ENCODE data around the gene ZNF763. TPM values are rescaled to one million over a fixed set of nuclear protein-coding genes. Genes with fewer than 3 reads are reported as not detected.
"Not testable (repeated sequence)": the region's sequence is repeated elsewhere in the genome, so short reads cannot be mapped to it uniquely, and the experiment has no call there.

Gene ZNF763
- polyA plus RNA-seq = 1 to 10 TPM in 2 of 3 donors, under 1 TPM in 1; 0.91 to 5.3 (median 2.9) TPM

DNA sequence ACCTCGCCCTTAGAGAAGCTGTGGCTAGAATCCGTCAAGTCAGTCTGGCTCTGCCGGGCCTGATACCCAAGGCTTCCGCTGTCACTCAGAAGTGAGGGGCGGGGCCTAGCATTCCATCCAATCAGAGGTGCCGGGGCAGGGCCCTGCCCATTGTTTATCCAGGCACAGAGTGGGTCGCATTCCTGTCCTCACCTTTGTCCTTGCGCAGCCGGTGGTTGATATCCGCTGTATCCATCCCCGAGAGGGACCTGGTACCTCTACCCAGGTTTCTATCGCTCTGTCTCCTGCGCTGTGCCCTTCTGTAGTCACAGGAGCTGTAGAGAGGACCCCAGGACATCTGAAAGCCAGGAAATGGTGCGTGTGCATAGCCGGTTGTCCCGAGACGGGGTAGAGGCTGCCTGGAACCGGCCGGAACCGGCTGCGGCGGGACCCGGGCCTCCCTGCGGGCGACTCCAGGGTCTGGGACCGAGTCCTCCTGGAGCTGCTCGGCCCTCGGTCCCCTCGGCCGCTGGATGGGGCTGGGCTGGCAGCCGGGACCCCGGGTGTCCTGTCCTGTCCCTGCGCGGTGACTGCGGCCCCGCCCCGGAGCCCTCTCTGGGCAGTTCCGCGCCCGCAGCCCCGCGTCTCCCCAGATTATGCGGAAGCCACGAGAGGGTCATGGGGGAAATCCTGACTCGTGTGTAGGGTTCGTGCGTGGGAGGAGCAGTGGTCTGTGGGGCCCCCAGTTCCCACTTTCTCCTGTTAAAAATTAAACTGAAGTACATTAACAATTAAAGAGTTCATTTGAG lies at the start of gene ZNF763:
Gene ZNF763, plus strand, starts transcription at position 183 of the 788 bp plus-strand sequence. Its CDS starts 169 bp downstream, at position 352.
- Mint-ChIP-seq H3K4me3 (peak within 1 kb of the TSS; percentile 94 to 97 (median 97)), H3K4me1 (peaks cover 24 to 32% of the 10 kb centered on the region in 2 donors), H3K27me3 (ENCODE audit: low read depth in 3 of 3) (peaks cover 0 to 5% (median 2%) of the 10 kb centered on the region in 3 donors), H3K27ac (peak within 1 kb of the TSS; percentile 93 to 99 (median 94)), H3K9me3 (no peaks in the 10 kb centered on the region), H3K36me3 (peaks cover 0 to 7% (median 4%) of the 10 kb centered on the region in 3 donors)
- DNase-seq = peak; percentile 85 to 86 (median 86)

- H3K9me3 Mint-ChIP-seq = no peaks in the 10 kb centered on the region
- H3K36me3 Mint-ChIP-seq = no peaks in the 10 kb centered on the region
- H3K4me1 Mint-ChIP-seq = peaks cover 34 to 35% of the 10 kb centered on the region in 2 donors
- no peak overlapping the region for H3K27ac Mint-ChIP-seq
- peaks cover 0 to 8% (median 3%) of the 10 kb centered on the region in 3 donors for H3K27me3 Mint-ChIP-seq (ENCODE audit: low read depth in 3 of 3)
- no peak for DNase-seq
- no peak overlapping the region for H3K4me3 Mint-ChIP-seq
Measured at GRCh38 chr19:11921852-11922495, 42.9 kb upstream of the ZNF763 start.

DNA sequence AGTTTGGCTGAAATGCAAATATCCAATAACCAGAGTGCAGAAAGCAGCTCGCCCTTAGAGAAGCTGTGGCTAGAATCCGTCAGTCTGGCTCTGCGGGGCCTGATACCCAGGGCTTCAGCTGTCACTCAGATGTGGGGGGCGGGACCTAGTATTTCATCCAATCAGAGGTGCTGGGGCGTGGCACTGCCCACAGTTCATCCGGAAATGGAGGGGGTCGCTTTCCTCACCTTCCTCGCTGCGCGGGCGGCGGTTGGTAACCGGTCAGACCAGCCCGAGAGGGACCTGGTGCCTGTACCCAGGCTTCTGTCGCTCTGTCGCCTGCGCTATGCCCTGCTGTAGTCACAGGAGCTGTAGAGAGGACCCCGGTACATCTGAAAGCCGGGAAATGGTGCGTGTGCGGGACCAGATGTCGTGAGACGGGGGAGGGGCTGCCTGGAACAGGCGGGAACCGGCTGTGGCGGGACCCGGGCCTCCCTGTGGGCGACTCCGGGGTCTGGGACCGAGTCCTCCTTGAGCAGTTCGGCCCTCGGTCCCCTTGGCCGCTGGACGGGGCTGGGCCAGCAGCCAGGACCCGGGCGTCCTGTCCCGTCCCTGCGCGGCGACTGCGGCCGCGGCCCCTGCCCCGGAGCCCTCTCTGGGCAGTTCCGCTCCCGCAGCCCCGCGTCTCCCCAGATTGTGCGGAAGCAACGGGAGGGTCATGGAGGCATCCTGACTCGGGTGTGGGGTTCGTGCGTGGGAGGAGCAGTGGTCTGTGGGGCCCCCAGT lies 39.8 kb upstream of the ZNF763 start, which contains the start of gene ZNF700:
Gene ZNF700, plus strand, starts transcription at position 222 of the 765 bp plus-strand sequence. Its CDS starts 104 bp downstream, at position 326.
- Mint-ChIP-seq H3K27ac (peak within 1 kb of the TSS; percentile 89 to 97 (median 94)), H3K27me3 (ENCODE audit: low read depth in 3 of 3) (peaks cover 0 to 8% (median 3%) of the 10 kb centered on the region in 3 donors), H3K4me3 (peak within 1 kb of the TSS; percentile 91 to 96 (median 93)), H3K9me3 (no peaks in the 10 kb centered on the region), H3K36me3 (peaks cover 0 to under 1% (median under 1%) of the 10 kb centered on the region in 3 donors), H3K4me1 (peaks cover 42 to 58% of the 10 kb centered on the region in 2 donors)
- peak; percentile 91 to 93 (median 92) for DNase-seq

GRCh38 chr19:11925651-11926187 lies 39.1 kb upstream of the ZNF763 start:
- H3K36me3 Mint-ChIP-seq; H3K27me3 Mint-ChIP-seq (ENCODE audit: low read depth in 3 of 3); H3K9me3 Mint-ChIP-seq: not testable (repeated sequence)
- peak overlapping the region; percentile 91 to 96 (median 92) for H3K4me3 Mint-ChIP-seq
- DNase-seq = peak in 1 of 3 donors; percentile 21
- peak overlapping the region; percentile 88 to 94 (median 92) for H3K27ac Mint-ChIP-seq
- peaks cover 48 to 65% of the 10 kb centered on the region in 2 donors for H3K4me1 Mint-ChIP-seq

DNA sequence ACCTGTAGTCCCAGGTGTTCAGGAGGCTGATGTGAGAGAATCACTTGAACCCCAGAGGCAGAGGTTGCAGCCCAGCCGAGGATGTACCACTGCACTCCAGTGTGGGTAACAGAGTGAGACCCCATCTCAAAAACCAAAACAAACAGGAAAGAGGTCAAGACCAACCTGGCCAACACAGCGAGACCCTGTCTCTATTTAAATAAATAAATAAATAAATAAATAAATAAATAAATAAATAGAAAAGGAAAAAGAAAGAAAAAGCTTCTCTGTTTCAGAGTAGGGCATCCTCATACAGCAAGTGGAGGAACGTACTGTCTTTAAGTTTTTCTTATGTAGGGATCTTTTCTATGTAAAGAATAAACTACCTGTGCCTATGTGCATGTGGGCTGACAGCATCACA lies 37.6 kb upstream of the ZNF763 start:
- H3K4me1 Mint-ChIP-seq = peaks cover 56 to 80% of the 10 kb centered on the region in 2 donors
- peaks cover 0 to 8% (median 3%) of the 10 kb centered on the region in 3 donors for H3K27me3 Mint-ChIP-seq (ENCODE audit: low read depth in 3 of 3)
- H3K36me3 Mint-ChIP-seq = peaks cover 0 to 8% (median 6%) of the 10 kb centered on the region in 3 donors
- H3K4me3 Mint-ChIP-seq = peak overlapping the region in 3 of 5 donors; percentile 30 to 55 (median 46)
- DNase-seq = no peak
- no peaks in the 10 kb centered on the region for H3K9me3 Mint-ChIP-seq
- peak overlapping the region in 5 of 6 donors; percentile 34 to 94 (median 79) for H3K27ac Mint-ChIP-seq

GRCh38 chr19:11931051-11931450 lies 33.8 kb upstream of the ZNF763 start:
- H3K36me3 Mint-ChIP-seq = peaks cover 4 to 20% (median 13%) of the 10 kb centered on the region in 3 donors
- peak overlapping the region; percentile 18 to 60 (median 36) for H3K4me3 Mint-ChIP-seq
- H3K27ac Mint-ChIP-seq = peak overlapping the region; percentile 40 to 82 (median 64)

GRCh38 chr19:11931513-11931912 lies 33.3 kb upstream of the ZNF763 start:
- Mint-ChIP-seq H3K36me3 (peaks cover 4 to 24% (median 18%) of the 10 kb centered on the region in 3 donors), H3K27ac (peak overlapping the region; percentile 40 to 82 (median 64)), H3K4me3 (peak overlapping the region in 4 of 5 donors; percentile 34 to 60 (median 44)), H3K9me3 (peaks cover 0 to 7% (median 4%) of the 10 kb centered on the region in 6 donors), H3K27me3 (ENCODE audit: low read depth in 3 of 3) (peaks cover 0 to 2% (median 0%) of the 10 kb centered on the region in 3 donors), H3K4me1 (peaks cover 36 to 77% of the 10 kb centered on the region in 2 donors)
- DNase-seq = no peak

More at GRCh38 chr19:11931051-11931450, 33.8 kb upstream of the ZNF763 start:
- Mint-ChIP-seq H3K27me3 (ENCODE audit: low read depth in 3 of 3) (peaks cover 0 to 2% (median 0%) of the 10 kb centered on the region in 3 donors), H3K9me3 (peaks cover 0 to 4% (median 0%) of the 10 kb centered on the region in 6 donors), H3K4me1 (peaks cover 37 to 77% of the 10 kb centered on the region in 2 donors)
- DNase-seq = no peak

GRCh38 chr19:11935829-11936228 lies 29.0 kb upstream of the ZNF763 start:
- H3K27me3 Mint-ChIP-seq (ENCODE audit: low read depth in 3 of 3); H3K4me3 Mint-ChIP-seq; DNase-seq: not testable (repeated sequence)
- peaks cover 19 to 48% (median 41%) of the 10 kb centered on the region in 3 donors for H3K36me3 Mint-ChIP-seq
- peaks cover 9 to 29% (median 23%) of the 10 kb centered on the region in 6 donors for H3K9me3 Mint-ChIP-seq
- H3K4me1 Mint-ChIP-seq = peaks cover 25 to 53% of the 10 kb centered on the region in 2 donors
- H3K27ac Mint-ChIP-seq = peak overlapping the region in 2 of 6 donors; percentile 19 to 75

DNA sequence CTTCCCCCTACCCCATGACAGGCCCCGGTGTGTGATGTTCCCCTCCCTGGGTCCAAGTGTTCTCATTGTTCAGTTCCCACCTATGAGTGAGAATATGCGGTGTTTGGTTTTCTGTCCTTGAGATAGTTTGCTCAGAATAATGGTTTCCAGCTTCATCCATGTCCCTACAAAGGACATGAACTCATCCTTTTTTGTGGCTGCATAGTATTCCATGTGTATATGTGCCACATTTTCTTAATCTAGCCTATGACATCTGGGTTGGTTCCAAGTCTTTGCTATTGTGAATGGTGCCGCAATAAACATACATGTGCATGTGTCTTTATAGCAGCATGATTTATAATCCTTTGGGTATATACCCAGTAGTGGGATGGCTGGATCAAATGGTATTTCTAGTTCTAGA lies 26.5 kb upstream of the ZNF763 start:
- not testable (repeated sequence) for H3K27me3 Mint-ChIP-seq (ENCODE audit: low read depth in 3 of 3); DNase-seq
- Mint-ChIP-seq H3K4me1 (peaks cover 15 to 37% of the 10 kb centered on the region in 2 donors), H3K4me3 (peak overlapping the region in 1 of 5 donors; percentile 18), H3K9me3 (peaks cover 14 to 48% (median 42%) of the 10 kb centered on the region in 6 donors), H3K36me3 (peaks cover 33 to 64% (median 57%) of the 10 kb centered on the region in 3 donors), H3K27ac (peak overlapping the region in 1 of 6 donors; percentile 36)

DNA sequence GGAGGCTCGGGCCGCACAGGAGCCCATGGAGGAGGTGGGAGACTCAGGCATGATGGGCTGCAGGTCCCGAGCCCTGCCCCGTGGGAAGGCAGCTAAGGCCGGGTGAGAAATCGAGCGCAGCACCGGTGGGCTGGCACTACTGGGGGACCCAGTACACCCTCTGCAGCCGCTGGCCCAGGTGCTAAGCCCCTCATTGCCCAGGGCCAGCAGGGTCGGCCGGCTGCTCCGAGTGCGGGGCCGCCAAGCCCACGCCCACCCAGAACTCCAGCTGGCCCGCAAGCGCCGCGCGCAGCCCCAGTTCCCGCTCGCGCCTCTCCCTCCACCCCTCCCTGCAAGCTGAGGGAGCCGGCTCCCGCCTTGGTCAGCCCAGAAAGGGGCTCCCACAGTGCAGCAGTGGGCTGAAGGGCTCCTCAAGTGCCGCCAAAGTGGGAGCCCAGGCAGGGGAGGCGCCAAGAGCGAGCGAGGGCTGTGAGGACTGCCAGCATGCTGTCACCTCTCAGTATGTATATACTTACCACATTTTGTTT lies 23.4 kb upstream of the ZNF763 start:
- Mint-ChIP-seq H3K9me3 (peaks cover 26 to 75% (median 68%) of the 10 kb centered on the region in 6 donors), H3K4me1 (peaks cover 8 to 17% of the 10 kb centered on the region in 2 donors), H3K36me3 (peaks cover 56 to 77% (median 75%) of the 10 kb centered on the region in 3 donors), H3K27me3 (ENCODE audit: low read depth in 3 of 3) (peaks cover 0 to 10% (median 0%) of the 10 kb centered on the region in 3 donors)
- not testable (repeated sequence) for H3K27ac Mint-ChIP-seq, DNase-seq, H3K4me3 Mint-ChIP-seq

- Mint-ChIP-seq H3K27ac (no peak overlapping the region), H3K36me3 (peaks cover 64 to 79% (median 76%) of the 10 kb centered on the region in 3 donors), H3K4me1 (peaks cover 8 to 9% of the 10 kb centered on the region in 2 donors), H3K4me3 (no peak overlapping the region), H3K9me3 (peaks cover 29 to 76% (median 73%) of the 10 kb centered on the region in 6 donors), H3K27me3 (ENCODE audit: low read depth in 3 of 3) (peaks cover 0 to 10% (median 0%) of the 10 kb centered on the region in 3 donors)
- no peak for DNase-seq
Measured at GRCh38 chr19:11942008-11942842, 22.6 kb upstream of the ZNF763 start.

DNA sequence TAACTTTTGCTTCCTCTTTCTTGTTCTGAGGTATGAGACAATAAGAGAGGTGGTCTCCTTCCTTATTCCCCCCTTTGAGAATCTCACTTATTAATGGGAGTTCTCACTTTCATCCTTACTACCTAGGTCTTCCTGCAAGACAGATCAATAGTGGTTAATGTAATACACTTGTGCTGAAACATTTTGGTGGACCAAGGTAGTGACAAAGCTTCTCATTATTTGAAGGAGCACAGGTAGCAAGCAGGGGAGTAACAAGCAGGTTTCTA lies 22.1 kb upstream of the ZNF763 start:
- Mint-ChIP-seq H3K27ac (no peak overlapping the region), H3K4me1 (peaks cover 8 to 9% of the 10 kb centered on the region in 2 donors), H3K4me3 (no peak overlapping the region), H3K36me3 (peaks cover 70 to 84% (median 78%) of the 10 kb centered on the region in 3 donors), H3K9me3 (peaks cover 33 to 81% (median 78%) of the 10 kb centered on the region in 6 donors), H3K27me3 (ENCODE audit: low read depth in 3 of 3) (peaks cover 0 to 10% (median 0%) of the 10 kb centered on the region in 3 donors)
- peak in 1 of 3 donors; percentile 15 for DNase-seq

Measured in immature natural killer cell (primary cell).